Measurements from ENCODE around the gene MRPS6. TPM values are rescaled to one million over a fixed set of nuclear protein-coding genes. Genes with fewer than 3 reads are reported as not detected.

Gene MRPS6
- total and polyA plus RNA-seq, 8 donors, result 50.5 to 92.6 (median 78.9) TPM

DNA sequence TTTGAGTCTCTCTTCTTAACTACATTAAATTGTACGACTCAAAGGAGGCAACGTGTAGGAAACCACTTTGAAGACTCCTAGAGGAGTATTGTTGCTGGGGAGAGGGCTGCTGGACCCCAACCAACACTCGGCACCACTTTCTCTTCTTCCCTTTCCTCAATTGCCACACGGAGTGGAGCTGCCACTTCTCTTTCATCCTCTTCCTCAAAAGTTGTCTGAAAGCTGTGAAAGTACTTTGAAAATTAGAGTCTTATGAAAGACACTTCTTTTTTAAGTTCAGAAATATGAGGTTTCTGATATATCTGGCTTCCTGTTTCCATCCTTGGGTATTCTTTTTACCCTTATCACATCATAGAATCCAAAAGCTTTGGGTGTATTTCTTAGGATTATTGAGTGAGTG lies 59.5 kb downstream of the MRPS6 start:
- TF ChIP-seq, protein P1, sequence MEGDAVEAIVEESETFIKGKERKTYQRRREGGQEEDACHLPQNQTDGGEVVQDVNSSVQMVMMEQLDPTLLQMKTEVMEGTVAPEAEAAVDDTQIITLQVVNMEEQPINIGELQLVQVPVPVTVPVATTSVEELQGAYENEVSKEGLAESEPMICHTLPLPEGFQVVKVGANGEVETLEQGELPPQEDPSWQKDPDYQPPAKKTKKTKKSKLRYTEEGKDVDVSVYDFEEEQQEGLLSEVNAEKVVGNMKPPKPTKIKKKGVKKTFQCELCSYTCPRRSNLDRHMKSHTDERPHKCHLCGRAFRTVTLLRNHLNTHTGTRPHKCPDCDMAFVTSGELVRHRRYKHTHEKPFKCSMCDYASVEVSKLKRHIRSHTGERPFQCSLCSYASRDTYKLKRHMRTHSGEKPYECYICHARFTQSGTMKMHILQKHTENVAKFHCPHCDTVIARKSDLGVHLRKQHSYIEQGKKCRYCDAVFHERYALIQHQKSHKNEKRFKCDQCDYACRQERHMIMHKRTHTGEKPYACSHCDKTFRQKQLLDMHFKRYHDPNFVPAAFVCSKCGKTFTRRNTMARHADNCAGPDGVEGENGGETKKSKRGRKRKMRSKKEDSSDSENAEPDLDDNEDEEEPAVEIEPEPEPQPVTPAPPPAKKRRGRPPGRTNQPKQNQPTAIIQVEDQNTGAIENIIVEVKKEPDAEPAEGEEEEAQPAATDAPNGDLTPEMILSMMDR (IDR thresholded peaks at IDR 0.05), result no peak
- Histone ChIP-seq H3K27ac (peak overlapping the region in 1 of 2 donors; percentile 45), H3K4me1 (peaks cover 17 to 54% of the 10 kb centered on the region in 2 donors)

GRCh38 chr21:34133392-34133791 lies 60.0 kb downstream of the MRPS6 start:
- no peak for DNase-seq
- Histone ChIP-seq H3K4me3 (no peak overlapping the region), H3K9me3 (no peaks in the 10 kb centered on the region), H3K4me1 (peaks cover 17 to 54% of the 10 kb centered on the region in 2 donors), H3K36me3 (peaks cover 0 to 10% of the 10 kb centered on the region in 2 donors), H3K27me3 (no peaks in the 10 kb centered on the region), H3K27ac (peak overlapping the region in 1 of 2 donors; percentile 45)
- intact Hi-C loops (cut with DNase I), result no loop called here
- no peak for ATAC-seq
- TF ChIP-seq, protein P1 (IDR thresholded peaks at IDR 0.05), result no peak

More for the DNA sequence above, 59.5 kb downstream of the MRPS6 start:
- no peak for DNase-seq
- Histone ChIP-seq H3K4me3 (no peak overlapping the region), H3K27me3 (no peaks in the 10 kb centered on the region), H3K36me3 (peaks cover 0 to 10% of the 10 kb centered on the region in 2 donors), H3K9me3 (no peaks in the 10 kb centered on the region)
- no peak for ATAC-seq
- intact Hi-C loops (cut with DNase I), result no loop called here

DNA sequence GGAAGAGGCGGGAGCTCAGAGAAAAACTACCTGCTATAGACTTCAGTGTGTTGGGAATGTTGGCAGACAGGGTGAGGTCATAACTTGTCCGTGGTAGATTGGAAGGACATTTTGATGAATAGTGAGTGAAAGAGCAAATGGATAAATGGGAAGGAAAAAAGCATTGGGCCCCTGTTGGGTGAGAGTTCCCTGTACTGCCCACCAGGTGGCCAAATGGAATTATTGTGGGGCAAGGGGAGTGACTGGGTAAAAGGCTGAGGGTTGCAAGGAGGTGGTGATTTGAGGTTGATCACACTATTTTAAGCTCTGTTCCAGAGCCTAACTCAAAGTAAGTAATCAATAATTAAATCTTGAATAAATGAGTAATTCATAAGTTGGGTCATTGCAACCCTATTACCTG lies 60.4 kb downstream of the MRPS6 start:
- H3K4me3 ChIP-seq, result no peak overlapping the region
- TF ChIP-seq, protein P1 (IDR thresholded peaks at IDR 0.05), result peak in 1 of 2 donors; percentile 16
- H3K27me3 ChIP-seq, result no peaks in the 10 kb centered on the region
- H3K27ac ChIP-seq, result peak overlapping the region in 1 of 2 donors; percentile 45
- DNase-seq (no peak), ATAC-seq (no peak)
- H3K36me3 ChIP-seq, result peaks cover 0 to 10% of the 10 kb centered on the region in 2 donors
- H3K9me3 ChIP-seq, result no peaks in the 10 kb centered on the region
- intact Hi-C loops (cut with DNase I), result no loop called here
- peaks cover 17 to 50% of the 10 kb centered on the region in 2 donors for H3K4me1 ChIP-seq

DNA sequence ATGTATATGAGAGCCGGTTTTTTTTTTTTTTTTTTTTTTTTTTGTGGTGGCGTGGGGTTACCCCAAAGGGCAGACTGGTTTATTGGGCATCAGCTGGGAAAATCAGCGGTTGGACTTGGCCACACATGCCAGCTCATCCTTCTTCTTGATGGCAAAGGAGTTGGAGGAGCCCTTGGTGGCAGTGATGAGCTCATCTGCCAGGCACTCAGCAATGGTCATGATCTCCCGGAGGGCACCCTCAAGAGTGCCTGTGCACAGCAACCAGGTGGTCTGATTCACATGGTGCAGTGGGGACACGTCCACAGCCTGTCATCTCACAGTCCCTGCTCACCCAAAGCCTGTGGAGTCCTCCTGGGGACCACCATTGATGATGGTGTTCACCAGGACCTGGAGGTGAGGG lies 62.0 kb downstream of the MRPS6 start:
- Histone ChIP-seq H3K4me3 (no peak overlapping the region), H3K9me3 (no peaks in the 10 kb centered on the region), H3K36me3 (peaks cover 0 to 10% of the 10 kb centered on the region in 2 donors), H3K27ac (no peak overlapping the region), H3K27me3 (no peaks in the 10 kb centered on the region), H3K4me1 (peaks cover 6 to 35% of the 10 kb centered on the region in 2 donors)
- intact Hi-C loops (cut with DNase I), result no loop called here
- ATAC-seq (no peak), DNase-seq (no peak)
- TF ChIP-seq, protein P1 (IDR thresholded peaks at IDR 0.05), result no peak

GRCh38 chr21:34141373-34141772 lies 68.0 kb downstream of the MRPS6 start:
- Histone ChIP-seq H3K27me3 (no peaks in the 10 kb centered on the region), H3K4me1 (no peaks in the 10 kb centered on the region), H3K36me3 (peaks cover 0 to 33% of the 10 kb centered on the region in 2 donors), H3K4me3 (no peak overlapping the region), H3K9me3 (no peaks in the 10 kb centered on the region), H3K27ac (no peak overlapping the region)
- intact Hi-C loops (cut with DNase I), result no loop called here
- ATAC-seq (no peak), DNase-seq (no peak)
- TF ChIP-seq, protein P1 (IDR thresholded peaks at IDR 0.05), result no peak
